Adrenal gland (tissue), 12 donors: Measurements from ENCODE around the gene KLHL3. TPM values are rescaled to one million over a fixed set of nuclear protein-coding genes. Genes with fewer than 3 reads are reported as not detected.

Source experiments
- DNase-seq, 7 donors: peaks; one replicate each; pipeline ENCODE4 v3.0.0-alpha.2; 2019 to 2020
- H3K27ac ChIP-seq, 5 donors: fragments of 200-600 bp; sonication (generic) in 4 of 5; 1 replicate in 3 of 5; 2 replicates in 2 of 5; pipeline versions ENCODE4 v1.5.1 to v1.8.0; 2016 to 2020; ENCODE audit warnings: mild to moderate bottlenecking in 1 of 5
- H3K27me3 ChIP-seq: fragments of 200-600 bp; 2 replicates; pipeline ENCODE4 v1.8.0; 2021
- H3K36me3 ChIP-seq, 2 donors: fragments of 200-600 bp; replicated peaks in 1 of 2; 1 replicate in 1 of 2; 2 replicates in 1 of 2; pipeline versions ENCODE4 v1.5.1 to v1.8.0; 2018 to 2022
- H3K4me1 ChIP-seq, 2 donors: fragments of 200-600 bp; replicated peaks in 1 of 2; 1 replicate in 1 of 2; 2 replicates in 1 of 2; pipeline versions ENCODE4 v1.5.1 to v1.8.0; 2018 to 2021
- H3K4me3 ChIP-seq, 4 donors: fragments of 200-600 bp; sonication (generic) in 3 of 4; one replicate each; pipeline ENCODE4 v1.5.1; 2016 to 2018
- H3K9me3 ChIP-seq, 3 donors: fragments of 200-600 bp; sonication (generic) in 1 of 3; replicated peaks in 1 of 3; 1 replicate in 2 of 3; 2 replicates in 1 of 3; pipeline versions ENCODE4 v1.5.1 to v1.8.0; 2016 to 2021
- POLR2A ChIP-seq, 2 donors: fragments of 450-650 bp; IDR thresholded peaks; one replicate each; pipeline ENCODE4 v1.6.1; 2017; ENCODE audit warnings: antibody characterized with exemption in 2 of 2, mild to moderate bottlenecking in 2 of 2, moderate library complexity in 1 of 2
- whole genome bisulfite sequencing, 4 donors: extraction: QIAGEN DNeasy Blood & Tissue Kit in 2 of 4; methylation state at CpG; one replicate each; pipeline versions ENCODE4 v1.1.5 to v1.1.7; 2013 to 2017; 5-methylcytosine and 5-hydroxymethylcytosine counted together
- intact Hi-C, 2 donors: fragments of 100-400 bp; cut with DNase I; formaldehyde crosslinking; loops; one replicate each; pipeline versions ENCODE4 v1.14.1 to v1.15.0; 2022 to 2023
- polyA plus RNA-seq, 3 donors: library from polyadenylated mRNA; stranded (reverse); fragments of 200-250 nt in 2 of 3; fragments of 350-450 nt in 1 of 3; fragmentation: Illumina TruSeq in 1 of 3; extraction: RNeasy Lipid Tissue Mini Kit (QIAGEN cat#74804) in 1 of 3; gene quantifications; one replicate each; pipeline ENCODE4 v1.2.3, GENCODE V29; 2013 to 2014
- total RNA-seq, 9 donors: library from RNA; depleted of rRNA in 4 of 9; stranded (reverse); fragments of >200 nt in 4 of 9; fragments of 120-200 nt in 1 of 9; fragmentation: NEBNext Ultra II Directional in 1 of 9; extraction: Animal tissue kit (Norgen Biotek cat#: 25700) in 1 of 9; gene quantifications; one replicate each; pipeline versions ENCODE4 v1.1.0 to v1.2.4, GENCODE V29; 2013 to 2023
- TF ChIP-seq, protein P1 (sequence below), 6 experiments: fragments of 450-650 bp in 4 of 6; fragments of 200-600 bp in 2 of 6; sonication (generic) in 1 of 6; IDR thresholded peaks; 1 replicate in 5 of 6; 2 replicates in 1 of 6; pipeline versions ENCODE4 v1.5.1 to v1.8.0; 2016 to 2021; ENCODE audit warnings: antibody characterized with exemption in 6 of 6, mild to moderate bottlenecking in 2 of 6, moderate library complexity in 1 of 6
- donor health status: healthy with polysubstance abuse.
- donor health status: Bipolar disorder and iron deficiency.
- donor health status: DM: yes; HTN: yes; CAD: no.
- donor health status: DM: no; HTN: no; CAD: no.
- donor health status: DM: no; HTN: no; CAD: no.
- donor health status: DM: yes; HTN: yes; CAD: no.

The KLHL3 gene
- total and polyA plus RNA-seq, 12 donors = 3.1 to 28.6 (median 13.4) TPM

DNA sequence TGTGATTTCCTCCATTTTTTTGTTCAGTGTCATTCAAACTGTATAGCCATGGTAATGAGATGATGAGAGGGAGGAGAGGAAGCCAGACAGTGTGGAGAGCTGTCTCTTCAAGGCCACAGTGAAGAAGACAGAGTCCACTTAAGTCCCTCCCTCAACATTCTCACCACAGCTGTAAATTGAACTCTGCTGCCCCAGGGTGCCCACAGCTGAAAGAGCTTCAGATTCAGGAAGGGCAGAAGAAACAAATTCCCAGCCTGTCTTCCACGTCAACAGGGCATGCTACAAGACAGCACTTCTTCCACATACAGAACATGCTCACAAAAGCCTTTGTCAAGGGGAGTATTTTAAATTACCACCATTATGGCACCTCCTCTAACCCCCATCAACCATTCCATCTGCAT lies 100.4 kb downstream of the KLHL3 start:
- peaks cover 9 to 29% of the 10 kb centered on the region in 2 donors for H3K4me1 ChIP-seq
- peak overlapping the region in 1 of 5 donors; percentile 51 for H3K27ac ChIP-seq
- H3K36me3 ChIP-seq = no peaks in the 10 kb centered on the region
- no peak overlapping the region for H3K4me3 ChIP-seq
- no peak for DNase-seq
- no peaks in the 10 kb centered on the region for H3K9me3 ChIP-seq
- intact Hi-C loops = no loop called here
- 81 to 88% (median 84%) methylated on average over 1 of the region's 1 CpG for WGBS, 4 donors
- TF ChIP-seq POLR2A (IDR thresholded peaks at IDR 0.05) = no peak
- TF ChIP-seq, protein P1, sequence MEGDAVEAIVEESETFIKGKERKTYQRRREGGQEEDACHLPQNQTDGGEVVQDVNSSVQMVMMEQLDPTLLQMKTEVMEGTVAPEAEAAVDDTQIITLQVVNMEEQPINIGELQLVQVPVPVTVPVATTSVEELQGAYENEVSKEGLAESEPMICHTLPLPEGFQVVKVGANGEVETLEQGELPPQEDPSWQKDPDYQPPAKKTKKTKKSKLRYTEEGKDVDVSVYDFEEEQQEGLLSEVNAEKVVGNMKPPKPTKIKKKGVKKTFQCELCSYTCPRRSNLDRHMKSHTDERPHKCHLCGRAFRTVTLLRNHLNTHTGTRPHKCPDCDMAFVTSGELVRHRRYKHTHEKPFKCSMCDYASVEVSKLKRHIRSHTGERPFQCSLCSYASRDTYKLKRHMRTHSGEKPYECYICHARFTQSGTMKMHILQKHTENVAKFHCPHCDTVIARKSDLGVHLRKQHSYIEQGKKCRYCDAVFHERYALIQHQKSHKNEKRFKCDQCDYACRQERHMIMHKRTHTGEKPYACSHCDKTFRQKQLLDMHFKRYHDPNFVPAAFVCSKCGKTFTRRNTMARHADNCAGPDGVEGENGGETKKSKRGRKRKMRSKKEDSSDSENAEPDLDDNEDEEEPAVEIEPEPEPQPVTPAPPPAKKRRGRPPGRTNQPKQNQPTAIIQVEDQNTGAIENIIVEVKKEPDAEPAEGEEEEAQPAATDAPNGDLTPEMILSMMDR (IDR thresholded peaks at IDR 0.05) = no peak
- H3K27me3 ChIP-seq = no peaks in the 10 kb centered on the region

DNA sequence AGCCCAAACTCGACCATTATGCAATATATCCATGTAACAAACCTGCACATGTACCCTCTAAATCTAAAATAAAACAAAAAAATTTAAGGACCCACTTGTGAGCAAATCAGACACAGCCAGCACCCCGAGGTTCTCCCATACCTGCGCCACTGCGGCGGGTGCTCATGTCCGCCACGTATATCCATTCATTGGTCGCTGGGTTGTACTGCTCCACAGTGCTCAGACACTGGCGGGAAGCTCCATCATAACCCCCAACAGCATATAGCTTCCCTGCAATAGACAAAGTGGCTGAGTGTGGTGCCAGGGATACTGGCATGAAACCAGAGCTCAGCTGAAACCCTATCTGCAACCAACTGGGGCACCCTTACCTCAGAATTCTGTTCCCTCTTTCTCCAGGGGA lies 102.0 kb downstream of the KLHL3 start:
- TF ChIP-seq, protein P1 (IDR thresholded peaks at IDR 0.05) = no peak
- TF ChIP-seq POLR2A (IDR thresholded peaks at IDR 0.05) = no peak
- no peak for DNase-seq
- 97 to 99% (median 97%) methylated on average over 6 to 9 of the region's 9 CpGs for WGBS, 4 donors
- no peaks in the 10 kb centered on the region for H3K9me3 ChIP-seq
- peaks cover 17 to 35% of the 10 kb centered on the region in 2 donors for H3K4me1 ChIP-seq
- no peaks in the 10 kb centered on the region for H3K36me3 ChIP-seq
- no peak overlapping the region for H3K27ac ChIP-seq
- intact Hi-C loops = no loop called here
- H3K4me3 ChIP-seq = no peak overlapping the region
- no peaks in the 10 kb centered on the region for H3K27me3 ChIP-seq

DNA sequence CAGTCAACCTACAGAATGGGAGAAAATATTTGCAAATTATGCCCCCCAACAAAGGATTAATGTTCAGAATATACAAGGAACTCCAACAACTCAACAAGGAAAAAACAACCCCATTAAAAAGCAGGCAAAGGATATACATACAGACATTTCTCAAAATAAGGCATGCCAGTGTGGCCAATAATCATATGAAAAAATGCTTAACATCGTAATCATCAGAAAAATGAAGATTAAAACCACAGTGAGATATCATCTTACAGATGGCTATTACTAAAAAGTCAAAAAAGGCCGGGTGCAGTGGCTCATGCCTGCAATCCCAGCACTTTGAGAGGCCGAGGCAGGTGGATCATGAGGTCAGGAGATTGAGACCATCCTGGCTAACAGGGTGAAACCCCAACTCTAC lies 103.2 kb downstream of the KLHL3 start:
- Histone ChIP-seq H3K9me3 (no peaks in the 10 kb centered on the region), H3K27me3 (no peaks in the 10 kb centered on the region), H3K4me3 (no peak overlapping the region), H3K36me3 (no peaks in the 10 kb centered on the region), H3K27ac (no peak overlapping the region), H3K4me1 (peaks cover 17 to 35% of the 10 kb centered on the region in 2 donors)
- WGBS, 4 donors = 91 to 95% (median 95%) methylated on average over 3 of the region's 3 CpGs
- no peak for DNase-seq
- TF ChIP-seq POLR2A (IDR thresholded peaks at IDR 0.05) = no peak
- intact Hi-C loops = no loop called here

DNA sequence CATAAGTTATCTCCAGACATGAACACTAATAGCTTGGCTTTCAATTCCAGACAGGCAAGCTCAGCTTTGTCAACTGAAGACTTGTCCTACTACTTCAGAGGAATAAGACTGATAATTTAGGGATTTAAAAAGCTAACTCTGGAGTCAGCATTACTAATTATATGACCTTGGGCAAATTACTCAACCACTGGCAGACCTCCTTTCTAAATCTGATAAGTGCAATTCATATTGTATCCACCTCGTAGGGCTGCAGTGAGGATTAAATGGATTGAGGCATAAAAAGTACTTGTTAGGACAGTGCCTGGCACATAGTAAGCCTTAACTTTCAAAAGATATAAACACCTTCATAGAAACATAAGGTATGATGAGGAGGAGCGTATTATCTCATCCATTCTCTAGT lies 104.4 kb downstream of the KLHL3 start:
- Histone ChIP-seq H3K36me3 (no peaks in the 10 kb centered on the region), H3K27ac (peak overlapping the region; percentile 36 to 69 (median 63)), H3K9me3 (no peaks in the 10 kb centered on the region), H3K4me3 (no peak overlapping the region), H3K4me1 (peaks cover 17 to 32% of the 10 kb centered on the region in 2 donors), H3K27me3 (no peaks in the 10 kb centered on the region)
- TF ChIP-seq, protein P1 (IDR thresholded peaks at IDR 0.05) = peak in 3 of 6 experiments; percentile 7 to 12 (median 8)
- no peak for TF ChIP-seq POLR2A (IDR thresholded peaks at IDR 0.05)
- intact Hi-C loops = no loop called here
- 52 to 68% (median 62%) methylated on average over 2 of the region's 2 CpGs for WGBS, 4 donors
- DNase-seq = peak in 3 of 7 donors; percentile 36 to 50 (median 47)

DNA sequence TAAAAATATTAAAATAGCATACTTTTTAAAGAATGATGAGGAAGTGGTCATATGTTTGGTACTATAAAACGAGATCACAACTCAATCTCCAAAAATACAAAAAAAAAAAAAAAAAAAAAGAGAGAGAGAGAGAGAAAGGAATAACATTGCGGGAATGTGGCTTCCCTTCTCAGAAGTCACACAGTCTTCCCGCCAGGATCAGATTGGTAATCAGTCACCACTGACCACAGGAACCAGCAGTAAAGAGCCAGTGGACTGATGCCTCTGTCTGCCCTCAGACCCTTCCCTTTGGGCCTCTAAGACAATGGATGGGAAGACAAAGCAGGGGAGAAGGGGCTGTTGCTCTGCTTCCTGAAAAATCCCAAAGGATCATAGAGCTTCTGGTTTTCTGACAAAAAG lies 104.9 kb downstream of the KLHL3 start:
- WGBS, 4 donors = 70 to 78% (median 75%) methylated on average over 3 of the region's 3 CpGs
- intact Hi-C loops = no loop called here
- peak overlapping the region; percentile 36 to 69 (median 63) for H3K27ac ChIP-seq
- H3K4me3 ChIP-seq = no peak overlapping the region
- no peaks in the 10 kb centered on the region for H3K9me3 ChIP-seq
- DNase-seq = no peak
- H3K36me3 ChIP-seq = no peaks in the 10 kb centered on the region
- H3K27me3 ChIP-seq = no peaks in the 10 kb centered on the region
- TF ChIP-seq POLR2A (IDR thresholded peaks at IDR 0.05) = no peak
- TF ChIP-seq, protein P1 (IDR thresholded peaks at IDR 0.05) = no peak
- H3K4me1 ChIP-seq = peaks cover 17 to 28% of the 10 kb centered on the region in 2 donors
